ENCODE data around the gene TIMP2.

The TIMP2 gene

GRCh38 chr17:78862073-78863023 is 62.8 kb downstream of the TIMP2 start:
- FAIRE-seq: no peak

- no peak for FAIRE-seq
Measured at GRCh38 chr17:78861229-78861628, 64.0 kb downstream of the TIMP2 start.

- no peak for FAIRE-seq
Measured at GRCh38 chr17:78859051-78859450, 66.1 kb downstream of the TIMP2 start.

- no peak for FAIRE-seq
Measured at GRCh38 chr17:78857266-78857665, 67.9 kb downstream of the TIMP2 start.

- FAIRE-seq: no peak
Measured at GRCh38 chr17:78855561-78856165, 69.5 kb downstream of the TIMP2 start.

GRCh38 chr17:78854508-78854907 is 70.7 kb downstream of the TIMP2 start:
- no peak for FAIRE-seq

GRCh38 chr17:78853926-78854394 is 71.2 kb downstream of the TIMP2 start:
- FAIRE-seq: no peak

GRCh38 chr17:78852709-78853121 is 72.5 kb downstream of the TIMP2 start:
- no peak for FAIRE-seq

- no peak for FAIRE-seq
Measured at GRCh38 chr17:78849026-78849425, 76.2 kb downstream of the TIMP2 start.

GRCh38 chr17:78847052-78847451 is 78.1 kb downstream of the TIMP2 start:
- no peak for FAIRE-seq

GRCh38 chr17:78844301-78845005 is 80.7 kb downstream of the TIMP2 start:
- no peak for FAIRE-seq

- no peak for FAIRE-seq
Measured at GRCh38 chr17:78842881-78843565, 82.2 kb downstream of the TIMP2 start.

- peak; percentile 26 for FAIRE-seq
Measured at GRCh38 chr17:78840780-78841611, 84.2 kb downstream of the TIMP2 start, which contains the start of gene USP36. Gene USP36 (minus strand): TSS chr17:78840814. CDS start chr17:78836363, 4,451 bp downstream.

- FAIRE-seq: no peak
Measured at GRCh38 chr17:78840530-78840779, 84.7 kb downstream of the TIMP2 start.

GRCh38 chr17:78839762-78840529 is 85.2 kb downstream of the TIMP2 start:
- no peak for FAIRE-seq

GRCh38 chr17:78839235-78839761 is 85.9 kb downstream of the TIMP2 start:
- no peak for FAIRE-seq

GRCh38 chr17:78838574-78839005 is 86.6 kb downstream of the TIMP2 start:
- FAIRE-seq: no peak

GRCh38 chr17:78836420-78837021 is 88.7 kb downstream of the TIMP2 start:
- FAIRE-seq: no peak

- no peak for FAIRE-seq
Measured at GRCh38 chr17:78834571-78834970, 90.6 kb downstream of the TIMP2 start.

- no peak for FAIRE-seq
Measured at GRCh38 chr17:78832541-78832810, 92.7 kb downstream of the TIMP2 start.
